ENCODE measurements around the gene HS3ST6. TPM values are rescaled to one million over a fixed set of nuclear protein-coding genes. Genes with fewer than 3 reads are reported as not detected.
"Not testable (repeated sequence)": the region's sequence is repeated elsewhere in the genome, so short reads cannot be mapped to it uniquely, and the experiment has no call there.

Gene HS3ST6
- total RNA-seq, 4 donors from 2014 or later = 1.00 to 4.4 (median 1.1) TPM; not detected in 1

- no peaks in the 10 kb centered on the region for H3K36me3 ChIP-seq
- H3K9me3 ChIP-seq = no peaks in the 10 kb centered on the region
- TF ChIP-seq EP300 (IDR thresholded peaks at IDR 0.05; ENCODE audit: low read depth) (no peak), POLR2A (IDR thresholded peaks at IDR 0.05) (no peak), CTCF (IDR thresholded peaks at IDR 0.05) (no peak), POLR2AphosphoS5 (IDR thresholded peaks at IDR 0.05) (no peak)
- intact Hi-C loops (cut with DNase I; ENCODE audit: low total_unique reads) (no loop called here), in situ Hi-C loops (cut with MboI; ENCODE audit: low pct_ligation_motif_present in 1 of 4, low pct_unique_long_range_greater_than_20kb in 1 of 4, low sequenced_read_pairs in 3 of 4) (no loop called here)
- peaks cover 57% of the 10 kb centered on the region for H3K27me3 ChIP-seq
- peak overlapping the region in 2 of 4 donors; percentile 50 to 73 for H3K27ac ChIP-seq
- H3K4me1 ChIP-seq = peaks cover 0 to 25% (median 12%) of the 10 kb centered on the region in 4 donors
- WGBS, 2 donors (ENCODE audit: low coverage in 1 of 2) = 60 to 78% methylated on average over 1 to 7 of the region's 7 CpGs
- no peak overlapping the region for H3K4me3 ChIP-seq
- DNase-seq = no peak
Observed at GRCh38 chr16:1876468-1876867, 41.7 kb downstream of the HS3ST6 start.

GRCh38 chr16:1876066-1876465 is 42.1 kb downstream of the HS3ST6 start:
- in situ Hi-C loops (cut with MboI; ENCODE audit: low pct_ligation_motif_present in 1 of 4, low pct_unique_long_range_greater_than_20kb in 1 of 4, low sequenced_read_pairs in 3 of 4); DNase-seq; H3K36me3 ChIP-seq; H3K9me3 ChIP-seq; intact Hi-C loops (cut with DNase I; ENCODE audit: low total_unique reads); H3K4me3 ChIP-seq: not testable (repeated sequence)
- 74 to 85% methylated on average over 9 to 13 of the region's 13 CpGs for WGBS, 2 donors (ENCODE audit: low coverage in 1 of 2)
- Histone ChIP-seq H3K27me3 (peaks cover 57% of the 10 kb centered on the region), H3K27ac (peak overlapping the region in 1 of 4 donors; percentile 73), H3K4me1 (peaks cover 0 to 25% (median 12%) of the 10 kb centered on the region in 4 donors)

- no peak for TF ChIP-seq EP300 (IDR thresholded peaks at IDR 0.05; ENCODE audit: low read depth)
Observed at GRCh38 chr16:1874854-1875253, 43.4 kb downstream of the HS3ST6 start.

GRCh38 chr16:1871974-1872635 is 46.1 kb downstream of the HS3ST6 start, which contains the start of gene MEIOB:
MEIOB (minus strand) TSS chr16:1872164; CDS start chr16:1868175, 3,989 bp downstream.
- no peaks in the 10 kb centered on the region for H3K36me3 ChIP-seq
- H3K27ac ChIP-seq = no peak within 1 kb of the TSS
- TF ChIP-seq POLR2AphosphoS5 (IDR thresholded peaks at IDR 0.05) (no peak), CTCF (IDR thresholded peaks at IDR 0.05) (no peak), EP300 (IDR thresholded peaks at IDR 0.05; ENCODE audit: low read depth) (no peak), POLR2A (IDR thresholded peaks at IDR 0.05) (no peak)
- H3K27me3 ChIP-seq = peaks cover 39% of the 10 kb centered on the region
- DNase-seq = peak; percentile 30
- 5 to 28% methylated on average over 8 to 54 of the region's 68 CpGs for WGBS, 2 donors (ENCODE audit: low coverage in 1 of 2)
- H3K4me1 ChIP-seq = peaks cover 0 to 16% (median 6%) of the 10 kb centered on the region in 4 donors
- in situ Hi-C loops (cut with MboI; ENCODE audit: low pct_ligation_motif_present in 1 of 4, low pct_unique_long_range_greater_than_20kb in 1 of 4, low sequenced_read_pairs in 3 of 4) (no loop called here), intact Hi-C loops (cut with DNase I; ENCODE audit: low total_unique reads) (no loop called here)
- H3K4me3 ChIP-seq = peak within 1 kb of the TSS in 2 of 4 donors; percentile 19 to 26
- H3K9me3 ChIP-seq = no peaks in the 10 kb centered on the region

More at GRCh38 chr16:1874854-1875253, 43.4 kb downstream of the HS3ST6 start:
- WGBS, 2 donors (ENCODE audit: low coverage in 1 of 2) = 42 to 46% methylated on average over 5 to 6 of the region's 6 CpGs
- Histone ChIP-seq H3K27me3 (peaks cover 52% of the 10 kb centered on the region), H3K4me3 (no peak overlapping the region), H3K9me3 (no peaks in the 10 kb centered on the region), H3K4me1 (peaks cover 0 to 25% (median 12%) of the 10 kb centered on the region in 4 donors), H3K36me3 (no peaks in the 10 kb centered on the region), H3K27ac (no peak overlapping the region)
- DNase-seq = no peak
- intact Hi-C loops (cut with DNase I; ENCODE audit: low total_unique reads) = no loop called here
- in situ Hi-C loops (cut with MboI; ENCODE audit: low pct_ligation_motif_present in 1 of 4, low pct_unique_long_range_greater_than_20kb in 1 of 4, low sequenced_read_pairs in 3 of 4) = no loop called here

GRCh38 chr16:1870365-1871082 is 47.7 kb downstream of the HS3ST6 start:
- H3K4me3 ChIP-seq = no peak overlapping the region
- in situ Hi-C loops (cut with MboI; ENCODE audit: low pct_ligation_motif_present in 1 of 4, low pct_unique_long_range_greater_than_20kb in 1 of 4, low sequenced_read_pairs in 3 of 4) = no loop called here
- H3K9me3 ChIP-seq = no peaks in the 10 kb centered on the region
- DNase-seq = no peak
- 44 to 52% methylated on average over 8 to 9 of the region's 9 CpGs for WGBS, 2 donors (ENCODE audit: low coverage in 1 of 2)
- intact Hi-C loops (cut with DNase I; ENCODE audit: low total_unique reads) = no loop called here
- no peaks in the 10 kb centered on the region for H3K36me3 ChIP-seq
- no peak for TF ChIP-seq POLR2AphosphoS5 (IDR thresholded peaks at IDR 0.05)
- no peak for TF ChIP-seq POLR2A (IDR thresholded peaks at IDR 0.05)
- TF ChIP-seq EP300 (IDR thresholded peaks at IDR 0.05; ENCODE audit: low read depth) = no peak
- TF ChIP-seq CTCF (IDR thresholded peaks at IDR 0.05) = no peak
- H3K27me3 ChIP-seq = peaks cover 28% of the 10 kb centered on the region
- peaks cover 0 to 6% (median 3%) of the 10 kb centered on the region in 4 donors for H3K4me1 ChIP-seq
- no peak overlapping the region for H3K27ac ChIP-seq

All from transverse colon (tissue), 4 donors.